ENCODE results near the gene ZNF276. TPM values are rescaled to one million over a fixed set of nuclear protein-coding genes. Genes with fewer than 3 reads are reported as not detected.

The ZNF276 gene
- total RNA-seq, 1 donor from 2014 or later: 25.4 TPM

GRCh38 chr16:89722392-89723278, 1.3 kb downstream of the ZNF276 start:
- peaks cover 16% of the 10 kb centered on the region for H3K36me3 Mint-ChIP-seq (ENCODE audit: low read depth, unreplicated experiment)
- H3K4me3 Mint-ChIP-seq (ENCODE audit: unreplicated experiment): peak overlapping the region; percentile 86
- H3K27me3 Mint-ChIP-seq (ENCODE audit: unreplicated experiment): peaks cover 21% of the 10 kb centered on the region
- TF ChIP-seq CTCF (IDR thresholded peaks at IDR 0.05; ENCODE audit: unreplicated experiment): no peak
- no peak overlapping the region for H3K27ac Mint-ChIP-seq (ENCODE audit: unreplicated experiment)
- no peaks in the 10 kb centered on the region for H3K9me3 Mint-ChIP-seq (ENCODE audit: unreplicated experiment)
- no peak for DNase-seq (ENCODE audit: low spot score)
- peaks cover 13% of the 10 kb centered on the region for H3K4me1 Mint-ChIP-seq (ENCODE audit: unreplicated experiment)

DNA sequence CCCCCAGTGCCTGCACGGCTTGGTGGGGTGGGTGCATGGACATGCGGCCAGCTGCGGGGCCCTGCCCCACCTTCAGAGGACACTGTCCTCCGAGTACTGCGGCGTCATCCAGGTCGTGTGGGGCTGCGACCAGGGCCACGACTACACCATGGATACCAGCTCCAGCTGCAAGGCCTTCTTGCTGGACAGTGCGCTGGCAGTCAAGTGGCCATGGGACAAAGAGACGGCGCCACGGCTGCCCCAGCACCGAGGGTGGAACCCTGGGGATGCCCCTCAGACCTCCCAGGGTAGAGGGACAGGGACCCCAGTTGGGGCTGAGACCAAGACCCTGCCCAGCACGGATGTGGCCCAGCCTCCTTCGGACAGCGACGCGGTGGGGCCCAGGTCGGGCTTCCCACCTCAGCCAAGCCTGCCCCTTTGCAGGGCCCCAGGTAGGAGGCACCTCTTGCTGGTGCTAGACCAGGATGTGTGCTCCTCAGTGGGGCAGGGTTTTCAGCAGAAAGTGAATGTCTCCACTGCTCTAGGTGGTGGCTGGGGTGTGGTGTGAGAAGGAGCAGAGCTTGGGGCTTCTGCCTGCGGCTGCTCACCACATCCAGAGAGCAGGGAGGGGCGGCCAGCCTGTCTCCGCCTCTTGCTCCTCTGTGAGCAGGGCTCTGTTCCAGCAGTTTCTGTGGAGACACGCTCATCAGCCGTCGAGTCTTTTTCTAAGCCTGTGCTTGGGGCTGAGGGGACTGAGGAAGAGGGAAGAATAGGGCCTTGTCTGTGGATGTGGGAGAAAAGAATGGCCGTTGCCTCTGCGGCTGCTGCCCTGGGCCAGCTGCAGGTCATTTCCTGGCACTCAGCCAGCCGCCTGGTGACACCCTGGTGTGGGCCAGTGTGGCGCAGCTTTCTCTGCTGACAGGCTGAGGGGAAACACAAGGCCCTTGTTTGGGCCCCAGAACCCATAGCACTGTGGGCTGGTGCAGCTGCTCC, 2.2 kb downstream of the ZNF276 start:
- TF ChIP-seq CTCF (IDR thresholded peaks at IDR 0.05; ENCODE audit: unreplicated experiment): no peak
- Mint-ChIP-seq H3K4me1 (ENCODE audit: unreplicated experiment) (peaks cover 13% of the 10 kb centered on the region), H3K9me3 (ENCODE audit: unreplicated experiment) (no peaks in the 10 kb centered on the region), H3K27me3 (ENCODE audit: unreplicated experiment) (peaks cover 18% of the 10 kb centered on the region), H3K36me3 (ENCODE audit: low read depth, unreplicated experiment) (peaks cover 16% of the 10 kb centered on the region), H3K4me3 (ENCODE audit: unreplicated experiment) (peak overlapping the region; percentile 86), H3K27ac (ENCODE audit: unreplicated experiment) (no peak overlapping the region)
- no peak for DNase-seq (ENCODE audit: low spot score)

GRCh38 chr16:89727406-89728120, 6.2 kb downstream of the ZNF276 start:
- TF ChIP-seq CTCF (IDR thresholded peaks at IDR 0.05; ENCODE audit: unreplicated experiment): no peak
- Mint-ChIP-seq H3K4me1 (ENCODE audit: unreplicated experiment) (peaks cover 10% of the 10 kb centered on the region), H3K36me3 (ENCODE audit: low read depth, unreplicated experiment) (peaks cover 31% of the 10 kb centered on the region), H3K4me3 (ENCODE audit: unreplicated experiment) (peak overlapping the region; percentile 26), H3K27me3 (ENCODE audit: unreplicated experiment) (peaks cover 11% of the 10 kb centered on the region), H3K9me3 (ENCODE audit: unreplicated experiment) (no peaks in the 10 kb centered on the region), H3K27ac (ENCODE audit: unreplicated experiment) (no peak overlapping the region)
- no peak for DNase-seq (ENCODE audit: low spot score)

DNA sequence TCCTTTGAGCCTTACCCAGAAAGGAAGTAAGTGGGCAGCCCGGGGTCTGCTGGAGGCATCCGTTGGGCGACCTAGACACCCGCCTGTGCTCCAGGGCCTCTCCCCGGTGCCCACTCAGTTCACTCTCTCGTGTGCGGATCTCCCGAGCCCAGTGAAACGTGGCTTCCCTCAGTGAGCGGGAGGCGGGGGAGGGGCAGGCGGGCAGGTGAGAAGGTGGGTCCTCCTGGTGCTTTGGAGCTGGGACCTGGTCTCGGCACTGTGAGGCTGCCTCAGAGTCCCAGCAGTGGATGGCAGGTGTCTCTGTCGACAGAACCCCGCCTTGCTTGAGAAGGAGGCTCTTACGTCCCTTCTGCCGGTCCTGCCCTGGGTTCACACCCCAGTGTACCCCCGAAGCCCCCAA, 8.0 kb downstream of the ZNF276 start:
- no peaks in the 10 kb centered on the region for H3K9me3 Mint-ChIP-seq (ENCODE audit: unreplicated experiment)
- DNase-seq (ENCODE audit: low spot score): no peak
- H3K27ac Mint-ChIP-seq (ENCODE audit: unreplicated experiment): no peak overlapping the region
- TF ChIP-seq CTCF (IDR thresholded peaks at IDR 0.05; ENCODE audit: unreplicated experiment): no peak
- H3K36me3 Mint-ChIP-seq (ENCODE audit: low read depth, unreplicated experiment): peaks cover 38% of the 10 kb centered on the region
- H3K27me3 Mint-ChIP-seq (ENCODE audit: unreplicated experiment): peaks cover 9% of the 10 kb centered on the region
- no peak overlapping the region for H3K4me3 Mint-ChIP-seq (ENCODE audit: unreplicated experiment)
- no peaks in the 10 kb centered on the region for H3K4me1 Mint-ChIP-seq (ENCODE audit: unreplicated experiment)
